Posterior vena cava (tissue), 2 donors: Measurements from ENCODE around the gene ATF1. TPM values are rescaled to one million over a fixed set of nuclear protein-coding genes. Genes with fewer than 3 reads are reported as not detected.

Experiments
- DNase-seq: peaks from one replicate; pipeline ENCODE4 v3.0.0-alpha.2; 2020; ENCODE audit warnings: low spot score
- intact Hi-C, 2 donors: fragments of 100-400 bp; cut with DNase I; formaldehyde crosslinking; loops; one replicate each; pipeline versions ENCODE4 v1.14.1 to v1.14.2; 2022 to 2023
- long read RNA-seq, 2 donors: library from polyadenylated mRNA; unstranded; transcript quantifications; one replicate each; pipeline ENCODE4 v2.0.0, GENCODE V29; 2020 to 2021
- total RNA-seq, 2 donors: library from RNA; stranded (reverse); fragmentation: NEBNext Ultra II Directional; extraction: Animal tissue kit (Norgen Biotek cat#: 25700); gene quantifications; one replicate each; pipeline ENCODE4 v1.2.1, GENCODE V29; 2021
- donor health status: DM: yes; HTN: yes; CAD: no.
- donor health status: DM: yes; HTN: yes; CAD: no.

The ATF1 gene
- total RNA-seq, result 10 to 100 TPM; 24.2 to 25.9 TPM
- long read RNA-seq, donor 1, partial matches to known transcripts, result 0 of 5 reads
- long read RNA-seq, donor 1, other reads (novel, unspliced or antisense), result 1 of 5 reads
- long read RNA-seq, donor 2, transcript ATF1-201 (7 exons, 2,181 nt), result major isoform, 6 of 9 reads
- long read RNA-seq, donor 2, partial matches to known transcripts, result 2 of 9 reads
- long read RNA-seq, donor 2, other reads (novel, unspliced or antisense), result 1 of 9 reads

- DNase-seq, result peak; percentile 97
- intact Hi-C loops, result no loop called here
Measured at GRCh38 chr12:50763639-50764285, at the start of gene ATF1. TSS of gene ATF1 (plus strand) at chr12:50764101. CDS start at chr12:50780146, 16,045 bp downstream.

DNA sequence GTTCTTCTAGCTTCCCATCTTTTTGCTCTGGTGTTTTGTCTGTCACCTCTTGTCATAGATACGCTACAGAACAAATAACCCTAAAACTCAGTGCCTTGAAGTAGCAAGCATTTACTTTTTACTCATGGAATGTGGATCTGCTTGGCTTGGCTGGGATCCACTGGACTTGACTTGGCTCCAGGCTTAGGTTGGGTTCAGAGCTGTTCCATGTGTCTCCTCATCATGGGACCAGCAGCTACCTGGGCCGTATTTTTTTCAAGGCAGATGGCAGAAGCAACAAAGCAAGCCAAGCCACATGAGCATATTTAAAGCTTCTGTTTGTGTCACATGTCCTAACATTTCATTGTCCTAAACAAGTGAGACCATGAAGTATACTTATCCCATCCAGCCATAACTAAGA lies 48.7 kb upstream of the ATF1 start:
- DNase-seq, result no peak
- intact Hi-C loops, result no loop called here

GRCh38 chr12:50718760-50719159 lies 45.1 kb upstream of the ATF1 start:
- intact Hi-C loops, result no loop called here
- no peak for DNase-seq

GRCh38 chr12:50720085-50720484 lies 43.8 kb upstream of the ATF1 start:
- DNase-seq, result no peak

DNA sequence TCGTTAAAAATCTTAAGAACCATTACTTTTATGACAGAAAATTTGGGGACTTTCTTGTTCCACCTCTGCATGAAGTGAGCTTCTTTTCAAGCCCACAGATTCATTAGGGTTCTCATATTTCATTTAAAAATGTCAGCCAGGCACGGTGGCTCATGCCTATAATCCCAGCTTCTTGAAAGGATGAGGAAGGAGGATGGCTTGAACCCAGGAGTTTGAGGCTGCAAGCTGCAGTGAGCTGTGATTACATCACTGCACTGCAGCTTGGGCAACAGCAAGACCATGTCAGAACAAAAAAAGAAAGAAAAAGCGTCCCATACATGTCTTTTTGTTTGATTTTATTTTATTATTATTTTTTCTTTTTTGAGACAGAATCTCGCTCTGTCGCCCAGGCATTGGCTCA lies 43.4 kb upstream of the ATF1 start:
- no peak for DNase-seq
- intact Hi-C loops, result no loop called here

More at GRCh38 chr12:50720085-50720484, 43.8 kb upstream of the ATF1 start:
- intact Hi-C loops, result no loop called here

- DNase-seq, result no peak
- intact Hi-C loops, result no loop called here
Measured at GRCh38 chr12:50723865-50724264, 40.0 kb upstream of the ATF1 start.

DNA sequence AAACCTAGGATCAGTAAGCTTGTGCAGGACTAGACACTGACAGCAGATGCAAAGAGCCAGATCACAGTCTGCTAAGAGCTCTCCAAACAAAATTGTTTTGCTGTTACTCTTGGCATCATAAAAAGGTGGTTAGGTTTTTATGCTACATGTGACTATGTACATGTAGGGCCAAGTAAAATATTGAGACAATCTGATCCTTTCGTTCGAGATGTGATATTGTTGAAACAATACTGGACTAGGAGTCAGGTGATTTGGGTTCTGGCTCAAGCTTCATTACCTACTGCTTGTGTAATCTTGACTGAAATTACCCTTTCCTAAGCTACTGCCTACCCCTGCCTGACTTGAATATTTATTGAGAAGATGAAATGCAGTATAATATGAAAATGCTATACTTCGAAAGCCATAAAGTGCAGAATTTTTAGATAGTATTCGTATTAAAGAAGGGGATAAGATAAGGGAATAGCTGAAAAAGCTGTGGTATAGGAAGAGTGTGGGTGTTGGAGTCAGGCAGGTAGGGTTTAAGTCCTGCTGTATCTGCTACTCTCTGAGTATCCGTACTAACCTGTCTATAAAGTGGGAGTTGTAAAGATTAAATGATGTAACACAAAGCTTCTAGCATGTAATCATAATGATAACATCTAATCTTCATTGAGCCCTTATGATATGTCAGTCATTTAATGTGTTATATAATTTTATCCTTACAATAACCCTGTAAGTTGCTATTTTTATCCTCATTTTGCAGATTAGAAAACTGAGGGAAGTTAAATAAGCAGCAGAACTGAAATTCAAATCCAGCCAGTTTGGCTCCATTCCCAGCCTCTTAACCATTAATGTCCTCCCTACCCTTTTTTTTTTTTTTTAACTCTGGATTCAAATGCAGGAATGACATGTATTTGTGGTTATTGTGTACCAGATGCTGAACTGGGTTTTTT lies 38.6 kb upstream of the ATF1 start:
- intact Hi-C loops, result no loop called here
- no peak for DNase-seq

DNA sequence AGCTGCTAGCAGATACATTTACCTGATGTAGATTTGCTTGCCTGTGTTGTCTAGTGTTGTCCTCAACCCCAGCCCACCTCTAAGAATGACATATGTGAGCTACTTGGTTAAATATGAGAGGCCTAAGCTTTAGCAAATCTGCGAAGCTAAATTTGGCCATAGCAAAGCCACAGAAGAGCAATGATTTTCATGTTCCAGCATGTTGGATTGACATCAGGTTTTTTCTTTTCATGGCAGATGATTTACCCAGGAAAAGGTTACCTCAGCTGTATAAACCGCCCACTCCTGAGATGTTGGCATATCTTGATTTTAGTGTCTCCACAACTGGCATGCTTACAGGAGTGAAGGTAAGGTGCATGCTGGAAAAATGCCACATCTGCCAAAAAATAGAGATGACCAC lies 36.4 kb upstream of the ATF1 start:
- intact Hi-C loops, result no loop called here
- no peak for DNase-seq

DNA sequence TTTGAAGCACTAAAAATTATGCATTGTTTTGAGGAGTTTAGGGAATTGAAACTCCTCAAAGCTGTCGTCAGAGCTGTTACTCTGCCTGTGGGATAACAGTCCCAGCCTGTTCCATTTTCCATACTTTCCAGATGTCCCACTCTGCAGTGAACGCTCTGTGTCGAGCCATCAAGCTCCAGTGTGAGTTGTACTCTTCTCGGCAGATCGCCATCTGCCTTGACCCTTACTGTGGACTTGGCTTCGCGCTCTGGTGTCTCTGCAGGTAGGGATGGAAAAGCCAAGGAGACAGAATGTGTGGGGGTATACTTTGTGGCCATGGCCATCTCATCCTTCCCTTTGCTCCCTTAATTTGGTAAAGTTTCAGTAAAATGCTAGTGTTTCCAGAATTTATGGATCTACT lies 35.5 kb upstream of the ATF1 start:
- no peak for DNase-seq
- intact Hi-C loops, result no loop called here

GRCh38 chr12:50728841-50729240 lies 35.1 kb upstream of the ATF1 start:
- no peak for DNase-seq
- intact Hi-C loops, result no loop called here

- no peak for DNase-seq
- intact Hi-C loops, result no loop called here
Measured at GRCh38 chr12:50732591-50732990, 31.3 kb upstream of the ATF1 start.

- no peak for DNase-seq
- intact Hi-C loops, result no loop called here
Measured at GRCh38 chr12:50733706-50734105, 30.2 kb upstream of the ATF1 start.

- intact Hi-C loops, result no loop called here
Measured at GRCh38 chr12:50734409-50735263, 29.3 kb upstream of the ATF1 start.

DNA sequence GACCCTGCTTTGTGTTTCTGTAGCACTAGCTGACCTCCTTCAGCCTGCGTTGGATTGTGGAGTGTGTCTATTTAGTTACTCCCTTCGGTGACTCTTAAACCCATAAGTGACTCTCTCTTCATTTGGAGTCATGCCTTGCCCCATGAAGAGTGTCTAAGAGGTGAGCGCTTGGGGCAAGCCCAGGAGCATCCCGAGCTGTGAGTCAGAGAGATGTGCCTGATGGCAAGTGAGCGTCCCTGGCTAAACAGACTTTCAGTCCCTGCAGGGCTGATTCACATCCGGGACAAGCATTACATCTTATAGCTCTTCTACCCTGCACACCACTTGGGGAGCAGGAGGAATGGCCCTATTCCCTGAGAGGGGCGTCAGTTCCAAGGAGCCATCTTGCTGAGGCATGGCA lies 24.3 kb upstream of the ATF1 start:
- intact Hi-C loops, result no loop called here

More at GRCh38 chr12:50734409-50735263, 29.3 kb upstream of the ATF1 start:
- DNase-seq, result no peak

DNA sequence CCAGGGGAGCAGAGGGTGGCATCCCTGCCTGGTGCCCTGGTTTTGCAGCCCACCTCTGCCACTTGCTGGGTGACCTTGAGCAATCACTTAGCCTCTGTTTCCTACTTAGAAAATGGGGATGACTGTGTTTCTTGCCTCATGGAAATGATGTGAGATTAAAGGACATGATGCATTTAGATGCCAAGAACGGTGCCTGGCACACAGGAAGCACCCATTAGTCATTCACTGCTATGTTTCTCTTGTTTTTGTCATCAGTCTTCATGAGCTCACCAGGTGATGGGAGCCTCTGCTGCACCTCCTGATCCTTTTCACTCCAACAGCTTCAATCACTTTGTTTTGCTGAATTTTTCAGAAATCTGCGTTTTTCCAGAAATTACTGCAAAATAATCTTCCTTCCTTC lies 23.6 kb upstream of the ATF1 start:
- intact Hi-C loops, result no loop called here
- DNase-seq, result no peak

More for the DNA sequence above, 24.3 kb upstream of the ATF1 start:
- no peak for DNase-seq

DNA sequence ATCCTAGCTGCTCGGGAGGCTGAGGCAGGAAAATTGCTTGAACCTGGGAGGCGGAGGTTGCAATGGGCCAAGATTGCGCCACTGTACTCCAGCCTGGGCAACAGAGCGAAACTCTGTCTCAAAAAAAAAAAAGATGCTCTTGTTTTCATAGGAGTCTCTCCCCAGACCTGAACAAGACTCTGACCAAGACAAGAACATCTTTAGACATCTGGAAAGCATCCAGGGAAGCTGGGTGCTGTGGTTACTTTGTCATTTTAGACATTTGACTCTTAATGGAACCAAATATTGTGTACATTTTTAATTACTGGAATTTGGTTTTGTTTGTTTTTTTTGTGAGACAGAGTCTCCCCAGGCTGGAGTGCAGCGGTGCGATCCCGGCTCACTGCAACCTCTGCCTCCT lies 21.1 kb upstream of the ATF1 start:
- no peak for DNase-seq
- intact Hi-C loops, result no loop called here

- intact Hi-C loops, result no loop called here
Measured at GRCh38 chr12:50745861-50746260, 18.0 kb upstream of the ATF1 start.

GRCh38 chr12:50746431-50746830 lies 17.5 kb upstream of the ATF1 start:
- intact Hi-C loops, result no loop called here
- DNase-seq, result no peak

More at GRCh38 chr12:50745861-50746260, 18.0 kb upstream of the ATF1 start:
- DNase-seq, result no peak

GRCh38 chr12:50747817-50748216 lies 16.1 kb upstream of the ATF1 start:
- intact Hi-C loops, result no loop called here
- no peak for DNase-seq
